HUES48 (cell line): ENCODE results near the gene DGKI.
A peak's percentile ranks its signal among the peaks of the same experiment; 100 is the strongest.

Experiments
- H3K27ac ChIP-seq: one replicate; pipeline ENCODE4 v1.7.0; 2013; ENCODE audit warnings: low read depth, low read length, inconsistent platforms
- H3K27me3 ChIP-seq: 2 replicates; pipeline ENCODE4 v1.6.1; 2013; ENCODE audit warnings: mild to moderate bottlenecking, low read length; ENCODE audit not compliant: control insufficient read depth, insufficient read depth
- H3K36me3 ChIP-seq: 2 replicates; pipeline ENCODE4 v1.6.1; 2013; ENCODE audit warnings: low read length; ENCODE audit not compliant: control insufficient read depth, insufficient read depth
- H3K4me1 ChIP-seq: 2 replicates; pipeline ENCODE4 v1.6.1; 2013; ENCODE audit warnings: mild to moderate bottlenecking, low read length; ENCODE audit not compliant: control insufficient read depth, insufficient read depth
- H3K4me3 ChIP-seq: 2 replicates; pipeline ENCODE4 v1.5.1; 2013; ENCODE audit warnings: mild to moderate bottlenecking, low read depth, low read length
- H3K9ac ChIP-seq: 2 replicates; pipeline ENCODE4 v1.6.1; 2013; ENCODE audit warnings: mild to moderate bottlenecking, low read depth, low read length, moderate library complexity
- H3K9me3 ChIP-seq: 2 replicates; pipeline ENCODE4 v1.6.1; 2013; ENCODE audit warnings: low read length; ENCODE audit not compliant: control insufficient read depth, insufficient read depth

Gene DGKI

DNA sequence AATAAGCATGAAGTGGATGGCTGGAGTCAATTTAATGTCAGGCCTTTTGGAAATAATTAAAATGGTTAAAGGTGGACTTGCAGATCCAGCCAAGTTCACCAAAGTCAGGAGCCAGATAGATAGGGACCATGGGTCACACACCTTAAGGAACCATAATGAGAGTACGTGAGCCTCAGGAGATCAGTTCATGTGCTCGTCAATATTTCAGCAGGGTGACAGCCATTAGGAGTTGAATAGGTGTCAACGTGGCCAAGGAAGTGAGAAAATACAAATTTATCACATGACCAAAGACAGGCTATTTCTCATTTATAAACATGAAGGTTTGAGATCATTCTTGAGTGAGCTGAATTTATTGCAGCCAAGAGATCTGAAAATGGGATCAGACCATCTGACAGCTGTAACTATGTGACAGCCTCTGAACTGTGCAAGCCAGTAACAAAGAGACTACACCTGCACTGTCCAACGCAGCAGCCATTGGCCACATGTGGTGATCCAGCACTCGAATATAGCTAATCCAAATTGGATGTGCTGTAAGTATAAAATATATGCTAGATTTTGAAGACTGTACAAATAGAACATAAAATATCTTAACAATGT is 253.6 kb downstream of the DGKI start:
- Histone ChIP-seq H3K36me3 (no peaks in the 10 kb centered on the region), H3K4me1 (peaks cover 14% of the 10 kb centered on the region), H3K9ac (no peak overlapping the region), H3K9me3 (no peaks in the 10 kb centered on the region), H3K27me3 (no peaks in the 10 kb centered on the region), H3K4me3 (no peak overlapping the region), H3K27ac (no peak overlapping the region)

DNA sequence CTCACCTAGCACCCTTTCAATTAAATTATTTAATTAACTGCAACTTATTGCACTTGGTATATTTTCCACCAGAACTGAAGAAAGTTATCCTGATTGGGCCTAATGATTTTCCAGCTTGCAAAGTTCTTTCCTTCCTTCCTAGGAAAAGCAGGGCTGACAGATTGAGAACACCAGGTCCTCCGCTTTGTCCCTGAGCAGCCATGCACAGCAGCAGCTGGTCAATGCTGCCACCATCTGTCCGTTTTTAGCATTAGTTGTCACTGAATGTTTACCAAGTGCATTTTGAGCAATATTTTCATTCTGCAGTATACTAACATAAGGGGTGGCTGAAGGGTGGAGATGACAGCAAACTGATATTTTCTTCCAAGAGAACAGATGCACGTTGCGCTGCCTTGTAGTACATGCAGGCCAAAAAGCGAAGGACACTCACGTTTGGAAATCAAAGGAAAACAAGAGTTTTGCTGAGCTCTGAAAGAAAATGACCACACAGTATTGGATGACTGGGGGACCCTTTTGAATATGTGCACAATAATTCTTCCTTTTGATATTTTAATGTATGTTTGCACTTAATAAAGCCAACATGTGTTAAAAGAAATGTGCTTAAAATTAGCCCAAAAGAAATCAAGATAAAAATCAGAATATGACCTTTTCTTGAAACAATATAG is 254.4 kb downstream of the DGKI start:
- Histone ChIP-seq H3K9me3 (no peaks in the 10 kb centered on the region), H3K9ac (no peak overlapping the region), H3K4me1 (peaks cover 14% of the 10 kb centered on the region), H3K36me3 (no peaks in the 10 kb centered on the region), H3K4me3 (no peak overlapping the region), H3K27ac (peak overlapping the region; percentile 16), H3K27me3 (no peaks in the 10 kb centered on the region)

DNA sequence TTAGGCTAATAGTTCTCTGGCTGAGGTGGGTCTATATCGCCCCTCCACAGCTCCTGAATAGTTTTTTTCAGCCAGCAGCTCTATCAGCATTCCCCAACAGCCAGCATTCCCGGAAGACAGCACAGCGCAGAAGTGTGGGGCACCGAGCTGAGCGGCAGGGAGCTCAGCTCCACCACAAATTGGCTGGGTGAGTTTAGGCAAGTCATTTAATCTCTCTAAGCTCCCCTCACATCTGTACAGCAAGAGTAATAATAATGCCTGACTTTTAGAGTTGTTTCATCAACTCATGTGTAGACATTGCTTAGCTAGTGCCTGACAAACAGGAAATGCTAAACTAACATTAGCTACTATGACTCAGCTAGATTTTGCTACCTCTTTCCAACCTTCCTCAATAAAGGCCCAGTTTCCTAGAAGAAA is 255.3 kb downstream of the DGKI start:
- Histone ChIP-seq H3K4me3 (no peak overlapping the region), H3K27ac (peak overlapping the region; percentile 18), H3K4me1 (peaks cover 14% of the 10 kb centered on the region), H3K9ac (no peak overlapping the region), H3K27me3 (no peaks in the 10 kb centered on the region), H3K9me3 (no peaks in the 10 kb centered on the region), H3K36me3 (no peaks in the 10 kb centered on the region)

DNA sequence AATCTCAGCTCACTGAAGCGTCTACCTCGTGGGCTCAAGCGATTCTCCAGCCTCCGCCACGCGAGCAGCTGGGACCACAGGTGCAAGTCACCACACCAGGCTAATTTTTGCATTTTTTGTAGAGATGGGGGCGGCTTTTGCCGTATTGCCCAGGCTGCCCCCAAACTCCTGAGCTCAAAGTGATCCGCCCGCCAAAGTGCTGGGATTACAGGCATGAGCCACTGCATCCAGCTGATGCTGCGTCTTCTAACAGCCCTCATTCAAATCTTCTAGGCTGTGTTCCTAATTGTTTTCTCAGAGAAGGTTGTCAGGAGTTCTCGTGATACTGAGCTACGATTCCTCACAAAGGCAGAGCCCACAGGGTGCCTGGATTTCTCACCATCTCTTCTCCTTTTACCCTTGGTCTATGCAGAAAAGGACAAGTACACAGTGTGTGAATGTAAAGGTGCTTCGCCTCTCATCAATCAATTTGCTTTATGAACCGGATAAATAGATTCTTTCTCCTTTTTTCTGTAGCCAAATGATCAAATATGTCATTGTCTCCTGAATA is 255.9 kb downstream of the DGKI start:
- Histone ChIP-seq H3K9ac (no peak overlapping the region), H3K27ac (peak overlapping the region; percentile 18), H3K9me3 (no peaks in the 10 kb centered on the region), H3K4me1 (peaks cover 14% of the 10 kb centered on the region), H3K4me3 (no peak overlapping the region), H3K27me3 (no peaks in the 10 kb centered on the region), H3K36me3 (no peaks in the 10 kb centered on the region)

DNA sequence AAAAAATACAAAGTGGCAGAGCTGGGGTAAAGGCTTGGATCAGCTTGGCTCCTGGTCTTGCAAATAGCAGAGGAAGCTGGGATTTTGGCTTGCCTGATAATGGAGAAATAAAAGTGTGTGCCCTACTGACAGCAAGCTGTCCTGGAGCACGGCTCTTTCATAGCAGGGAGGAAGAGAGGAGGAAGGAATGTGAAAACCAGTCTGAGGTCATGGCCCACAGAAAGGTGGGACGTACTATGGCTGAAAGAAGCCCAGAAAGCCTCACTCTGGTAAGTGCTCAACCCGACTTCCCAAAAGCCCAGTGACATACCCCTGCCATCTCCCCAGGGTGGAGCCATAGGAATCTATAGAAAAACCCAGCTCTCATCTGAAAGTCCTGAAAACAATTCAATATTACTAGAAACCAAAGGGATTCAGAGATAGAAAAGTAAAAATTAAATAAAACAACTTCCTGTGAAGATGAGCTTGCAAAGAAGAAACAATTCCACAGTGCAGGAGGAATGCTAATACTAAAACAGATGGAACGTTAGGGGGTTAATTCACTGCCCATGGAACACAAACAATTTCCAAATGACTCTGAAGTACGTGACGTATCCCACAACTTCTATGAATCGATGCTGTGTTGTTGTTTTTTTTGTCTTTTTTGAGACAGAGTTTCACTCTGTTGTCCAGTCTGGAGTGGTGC is 256.6 kb downstream of the DGKI start:
- Histone ChIP-seq H3K4me1 (peaks cover 14% of the 10 kb centered on the region), H3K9ac (no peak overlapping the region), H3K36me3 (no peaks in the 10 kb centered on the region), H3K9me3 (no peaks in the 10 kb centered on the region), H3K27ac (no peak overlapping the region), H3K27me3 (no peaks in the 10 kb centered on the region), H3K4me3 (no peak overlapping the region)

DNA sequence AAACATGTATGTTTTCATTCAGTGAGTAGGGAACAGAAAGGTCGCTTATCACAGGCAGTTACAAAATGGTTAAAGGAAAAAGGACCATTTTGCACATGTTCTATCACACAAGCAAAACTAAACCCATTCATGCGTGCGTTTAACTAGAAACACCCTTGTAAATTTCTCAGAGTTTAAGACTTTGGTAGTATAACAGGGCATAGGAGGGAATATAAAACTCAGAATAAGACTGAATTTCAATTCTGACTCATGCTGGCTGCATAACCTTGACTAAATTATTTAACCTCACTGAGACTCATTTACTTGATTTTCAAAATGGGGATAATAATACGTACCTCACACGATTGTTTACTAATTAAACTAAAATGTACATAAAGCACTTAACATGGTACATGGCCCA is 259.4 kb downstream of the DGKI start:
- H3K4me1 ChIP-seq = peaks cover 14% of the 10 kb centered on the region
- H3K9ac ChIP-seq = no peak overlapping the region
- H3K27ac ChIP-seq = no peak overlapping the region
- no peaks in the 10 kb centered on the region for H3K27me3 ChIP-seq
- no peaks in the 10 kb centered on the region for H3K9me3 ChIP-seq
- no peaks in the 10 kb centered on the region for H3K36me3 ChIP-seq
- H3K4me3 ChIP-seq = no peak overlapping the region

DNA sequence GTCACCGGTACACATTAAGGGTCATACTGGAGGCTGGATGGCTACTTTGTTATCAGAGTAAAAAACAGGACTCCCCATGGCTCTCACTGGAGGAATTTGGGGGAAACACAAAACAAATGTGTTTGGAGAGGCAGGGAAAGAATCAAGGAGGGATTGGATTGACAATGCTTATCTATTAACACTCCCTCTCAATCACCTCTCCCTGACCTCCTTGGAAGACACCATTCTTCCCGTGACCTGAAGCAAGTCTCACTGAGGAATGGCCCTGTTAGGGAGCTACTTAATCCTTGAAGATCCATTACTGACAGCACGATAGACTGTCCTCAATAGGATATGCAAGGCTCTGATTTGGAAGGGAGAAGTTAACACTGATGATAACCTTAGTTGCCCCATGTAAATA is 261.2 kb downstream of the DGKI start:
- Histone ChIP-seq H3K36me3 (no peaks in the 10 kb centered on the region), H3K27me3 (no peaks in the 10 kb centered on the region), H3K4me1 (no peaks in the 10 kb centered on the region), H3K9ac (no peak overlapping the region), H3K4me3 (no peak overlapping the region), H3K9me3 (no peaks in the 10 kb centered on the region), H3K27ac (no peak overlapping the region)

DNA sequence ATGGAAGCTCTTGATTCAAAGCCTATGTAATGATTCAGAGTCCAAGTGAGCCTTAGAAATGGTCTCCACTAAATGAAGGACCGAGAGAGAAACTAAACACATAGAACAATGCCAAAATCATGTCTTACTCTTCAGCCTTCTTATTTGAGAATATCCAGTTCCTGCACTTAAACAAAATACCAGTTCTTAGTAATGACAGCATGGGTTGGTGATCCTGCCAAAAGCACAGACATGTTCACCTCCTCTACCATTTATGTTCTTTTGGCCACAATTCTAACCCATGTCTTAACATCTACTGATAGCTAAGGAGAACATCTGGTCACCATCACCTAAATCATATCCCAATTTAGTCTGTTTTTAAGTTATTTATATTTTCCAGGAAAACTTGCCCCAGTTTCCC is 263.6 kb downstream of the DGKI start:
- H3K27ac ChIP-seq = no peak overlapping the region
- H3K4me1 ChIP-seq = peaks cover 14% of the 10 kb centered on the region
- no peak overlapping the region for H3K9ac ChIP-seq
- no peaks in the 10 kb centered on the region for H3K9me3 ChIP-seq
- no peaks in the 10 kb centered on the region for H3K36me3 ChIP-seq
- no peaks in the 10 kb centered on the region for H3K27me3 ChIP-seq
- H3K4me3 ChIP-seq = no peak overlapping the region

DNA sequence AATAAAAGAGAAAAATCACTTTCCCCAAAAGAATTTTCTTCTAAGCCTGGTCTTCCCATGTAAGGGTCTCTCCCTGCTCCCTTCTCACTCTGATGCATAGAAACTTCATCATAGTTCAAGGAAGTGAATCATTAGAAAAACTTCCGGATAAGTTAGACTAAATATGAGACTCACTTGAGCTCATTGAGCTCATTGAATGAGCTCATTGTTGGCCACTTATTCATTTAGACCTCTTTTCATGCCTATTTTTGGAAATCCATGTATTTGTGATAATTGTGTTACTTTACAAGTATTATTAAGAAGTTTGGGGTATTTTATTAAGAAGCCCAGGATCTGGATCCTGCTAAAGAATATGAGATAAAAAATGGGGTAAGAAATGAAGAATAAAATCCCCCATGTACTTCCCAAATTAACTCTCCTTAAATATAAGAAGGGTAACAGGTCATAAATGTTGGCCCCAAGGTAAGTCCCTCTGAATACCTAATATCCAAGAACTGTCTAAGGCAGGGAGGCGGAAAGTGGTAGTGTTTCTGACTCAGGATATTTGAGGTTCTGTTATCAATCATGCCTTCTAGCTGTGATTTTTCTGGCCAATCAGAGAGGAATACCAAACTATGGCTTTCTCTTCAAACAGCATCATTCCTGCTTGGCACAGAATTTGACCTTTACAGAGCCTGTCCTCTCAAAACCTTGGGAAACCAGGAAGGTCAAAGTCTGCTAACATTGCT is 266.7 kb downstream of the DGKI start:
- Histone ChIP-seq H3K9me3 (no peaks in the 10 kb centered on the region), H3K27ac (no peak overlapping the region), H3K36me3 (no peaks in the 10 kb centered on the region), H3K9ac (no peak overlapping the region), H3K4me3 (no peak overlapping the region), H3K27me3 (no peaks in the 10 kb centered on the region), H3K4me1 (peaks cover 22% of the 10 kb centered on the region)

DNA sequence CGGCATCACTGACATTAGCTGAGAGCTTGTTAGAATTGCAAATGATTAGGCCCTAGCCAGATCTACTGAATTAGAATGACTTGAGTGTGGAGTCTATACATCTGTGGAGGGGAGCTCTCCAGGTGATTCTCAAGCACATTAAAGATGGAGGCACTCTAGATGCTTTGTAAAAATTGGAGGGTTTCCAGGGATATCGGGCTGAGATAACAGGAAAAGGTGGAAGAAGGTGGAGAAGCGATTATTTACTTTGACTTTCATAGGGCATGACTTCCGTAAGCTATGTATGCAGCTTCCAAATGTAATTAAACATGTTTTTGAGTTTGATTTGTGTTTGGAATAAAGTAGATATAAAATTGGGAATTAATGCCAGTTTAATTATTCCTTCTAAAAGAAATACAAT is 268.2 kb downstream of the DGKI start:
- Histone ChIP-seq H3K27ac (no peak overlapping the region), H3K27me3 (no peaks in the 10 kb centered on the region)

More for the DNA sequence above, 268.2 kb downstream of the DGKI start:
- H3K36me3 ChIP-seq = no peaks in the 10 kb centered on the region
- H3K9me3 ChIP-seq = no peaks in the 10 kb centered on the region
- H3K4me3 ChIP-seq = no peak overlapping the region
- no peak overlapping the region for H3K9ac ChIP-seq
- peaks cover 22% of the 10 kb centered on the region for H3K4me1 ChIP-seq
